ENCODE data around the gene LATS2.

The LATS2 gene

GRCh38 chr13:21015284-21015683 is 46.1 kb downstream of the LATS2 start:
- no peak for DNase-seq (ENCODE audit: low read depth)

DNA sequence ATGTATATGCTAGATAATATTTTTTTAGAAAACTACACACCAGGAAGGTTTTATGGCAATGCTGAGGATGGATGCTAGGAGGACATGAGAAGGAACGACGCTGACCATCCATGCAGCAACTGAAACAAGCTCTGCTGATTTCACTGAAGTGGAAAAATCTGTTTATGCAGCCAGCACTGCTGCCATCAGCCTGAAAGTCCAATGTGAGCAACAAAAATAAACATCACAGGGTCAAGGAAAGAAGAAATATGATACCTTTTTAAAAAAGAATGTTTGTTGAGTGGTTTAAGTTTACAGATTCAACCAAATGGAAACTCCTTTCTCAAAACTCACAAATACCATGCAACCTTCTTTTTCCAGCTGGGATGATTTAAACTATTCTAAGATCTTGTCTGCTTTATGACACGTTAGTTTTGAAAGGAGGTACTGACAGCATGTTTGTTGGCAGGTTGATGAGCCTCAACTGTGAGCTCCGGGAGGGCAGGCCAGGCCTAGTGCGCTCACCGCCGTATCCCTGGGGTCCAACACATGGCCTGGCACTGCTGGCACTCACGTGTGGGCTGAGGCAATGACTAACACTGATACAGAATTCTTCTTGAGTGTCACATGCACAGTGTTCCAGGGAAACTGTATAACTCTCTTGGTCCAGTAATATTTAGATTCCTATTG is 46.8 kb downstream of the LATS2 start:
- DNase-seq (ENCODE audit: low read depth) = no peak

DNA sequence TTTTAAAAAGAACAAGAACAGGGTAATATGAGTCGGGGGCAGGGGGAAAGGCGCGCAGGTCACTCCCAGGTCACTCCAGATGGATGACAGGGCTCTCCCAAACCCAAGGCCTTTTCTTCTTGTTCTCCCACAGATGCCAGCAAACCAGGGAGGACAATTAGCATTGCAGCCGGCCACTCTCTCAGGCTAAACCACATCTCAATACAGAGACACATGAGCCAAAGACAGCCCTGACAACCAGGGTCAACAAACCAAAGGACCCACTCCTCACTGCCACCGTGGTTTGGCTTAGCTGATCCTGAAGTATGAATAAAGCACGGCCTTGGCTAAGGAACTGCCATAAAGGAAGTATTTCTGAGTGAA is 47.3 kb downstream of the LATS2 start:
- DNase-seq (ENCODE audit: low read depth) = no peak

- DNase-seq (ENCODE audit: low read depth) = no peak
Measured at GRCh38 chr13:21013682-21014038, 47.7 kb downstream of the LATS2 start.

GRCh38 chr13:21012841-21013681 is 48.3 kb downstream of the LATS2 start:
- no peak for DNase-seq (ENCODE audit: low read depth)

GRCh38 chr13:21012211-21012610 is 49.2 kb downstream of the LATS2 start:
- DNase-seq (ENCODE audit: low read depth) = no peak

DNA sequence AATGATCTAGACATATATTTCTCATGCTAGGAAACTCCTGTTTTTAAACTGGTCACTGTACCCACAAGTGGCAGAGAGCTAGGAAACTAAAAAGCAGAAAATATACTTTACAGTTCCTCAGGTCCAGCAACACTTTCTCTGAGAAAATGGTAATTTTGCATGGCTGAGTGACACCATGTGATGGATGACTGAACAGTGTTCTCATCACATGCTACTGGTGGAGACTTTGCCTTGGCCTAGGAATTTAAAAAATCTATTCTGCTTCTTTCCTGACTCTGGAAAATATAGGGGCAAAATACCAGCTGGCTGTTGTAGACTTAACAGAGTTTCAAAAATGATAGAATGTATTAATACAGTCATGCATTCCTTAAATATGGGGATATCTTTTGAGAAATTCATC is 50.0 kb downstream of the LATS2 start:
- no peak for DNase-seq (ENCODE audit: low read depth)

GRCh38 chr13:21010621-21011020 is 50.8 kb downstream of the LATS2 start:
- DNase-seq (ENCODE audit: low read depth) = no peak

GRCh38 chr13:21009036-21009435 is 52.4 kb downstream of the LATS2 start:
- DNase-seq (ENCODE audit: low read depth) = no peak

DNA sequence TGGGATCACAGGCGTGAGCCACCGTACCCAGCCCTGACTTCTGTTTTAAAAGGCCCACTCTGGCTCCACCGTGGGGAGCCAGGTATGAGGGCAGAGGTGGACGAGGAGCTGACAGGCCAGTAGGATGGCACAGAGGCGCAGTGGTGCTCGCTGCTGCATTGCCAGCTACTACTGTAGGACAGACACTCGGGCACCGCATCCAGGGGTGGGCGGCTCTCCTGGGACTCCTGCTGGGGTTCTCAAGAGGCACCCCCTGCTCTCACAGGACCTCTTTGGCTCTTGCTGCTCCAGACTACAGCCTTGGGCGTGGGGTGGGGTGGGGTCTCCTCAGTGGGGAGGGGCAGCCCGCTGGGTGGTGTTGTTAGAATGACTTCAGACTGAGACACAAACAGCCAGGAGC is 53.4 kb downstream of the LATS2 start:
- DNase-seq (ENCODE audit: low read depth) = no peak

- DNase-seq (ENCODE audit: low read depth) = no peak
Measured at GRCh38 chr13:21006141-21007005, 55.0 kb downstream of the LATS2 start.

GRCh38 chr13:21005193-21005592 is 56.2 kb downstream of the LATS2 start:
- no peak for DNase-seq (ENCODE audit: low read depth)

DNA sequence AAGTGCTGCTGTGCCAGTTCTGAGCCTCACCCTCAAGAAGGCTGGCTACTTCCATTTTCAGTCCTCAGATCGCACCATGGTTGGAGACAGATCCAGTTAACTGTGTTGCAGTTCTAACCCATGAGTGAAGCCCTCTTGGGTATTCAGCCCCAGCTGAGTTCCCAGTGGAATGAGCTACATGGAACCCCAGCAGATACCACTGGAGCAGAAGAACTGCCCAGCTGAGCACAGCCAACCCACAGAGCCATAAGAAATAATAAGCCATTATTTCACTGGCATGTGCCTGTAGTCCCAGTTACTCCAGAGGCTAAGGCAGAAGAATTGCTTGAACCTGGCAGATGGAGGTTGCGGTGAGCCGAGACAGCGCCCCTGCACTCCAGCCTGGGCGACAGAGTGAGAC is 59.9 kb downstream of the LATS2 start:
- DNase-seq (ENCODE audit: low read depth) = no peak

- no peak for DNase-seq (ENCODE audit: low read depth)
Measured at GRCh38 chr13:21000647-21001046, 60.7 kb downstream of the LATS2 start.

DNA sequence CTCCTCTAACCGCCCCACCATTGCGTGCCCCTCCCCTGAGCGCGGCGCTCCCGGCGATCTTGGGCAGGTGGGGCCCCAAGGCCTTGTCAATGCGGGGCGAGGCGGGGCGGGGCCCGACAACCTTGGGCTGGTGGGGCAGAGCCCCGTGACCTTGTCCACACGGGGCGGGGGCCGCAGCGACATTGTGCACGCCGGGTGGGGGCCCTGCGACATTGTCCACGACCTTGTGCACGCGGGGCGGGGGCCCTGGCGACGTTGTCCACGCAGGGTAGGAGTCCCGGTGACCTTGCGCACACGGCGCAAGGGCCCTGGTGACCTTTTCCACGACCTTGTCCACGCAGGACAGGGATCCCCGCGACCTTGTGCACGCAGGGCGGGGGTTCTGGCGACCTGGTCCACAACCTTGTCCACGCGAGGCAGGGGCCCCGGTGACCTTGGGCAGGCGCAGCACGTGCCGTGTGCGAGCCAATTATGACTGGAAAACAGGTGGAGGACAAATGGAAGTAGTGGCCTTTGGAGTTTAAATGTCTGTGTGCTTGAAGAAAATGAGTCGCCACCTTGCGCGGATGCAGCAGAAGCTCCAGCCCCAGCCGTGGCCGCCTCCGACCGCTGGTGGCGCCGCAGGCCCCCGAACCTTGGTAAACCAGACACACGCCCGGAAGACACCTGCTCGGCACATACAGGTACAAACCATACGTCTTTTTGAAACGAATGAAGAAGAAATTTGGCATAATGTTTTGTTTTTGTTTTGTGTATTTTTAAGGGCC is 62.6 kb downstream of the LATS2 start:
- no peak for DNase-seq (ENCODE audit: low read depth)

DNA sequence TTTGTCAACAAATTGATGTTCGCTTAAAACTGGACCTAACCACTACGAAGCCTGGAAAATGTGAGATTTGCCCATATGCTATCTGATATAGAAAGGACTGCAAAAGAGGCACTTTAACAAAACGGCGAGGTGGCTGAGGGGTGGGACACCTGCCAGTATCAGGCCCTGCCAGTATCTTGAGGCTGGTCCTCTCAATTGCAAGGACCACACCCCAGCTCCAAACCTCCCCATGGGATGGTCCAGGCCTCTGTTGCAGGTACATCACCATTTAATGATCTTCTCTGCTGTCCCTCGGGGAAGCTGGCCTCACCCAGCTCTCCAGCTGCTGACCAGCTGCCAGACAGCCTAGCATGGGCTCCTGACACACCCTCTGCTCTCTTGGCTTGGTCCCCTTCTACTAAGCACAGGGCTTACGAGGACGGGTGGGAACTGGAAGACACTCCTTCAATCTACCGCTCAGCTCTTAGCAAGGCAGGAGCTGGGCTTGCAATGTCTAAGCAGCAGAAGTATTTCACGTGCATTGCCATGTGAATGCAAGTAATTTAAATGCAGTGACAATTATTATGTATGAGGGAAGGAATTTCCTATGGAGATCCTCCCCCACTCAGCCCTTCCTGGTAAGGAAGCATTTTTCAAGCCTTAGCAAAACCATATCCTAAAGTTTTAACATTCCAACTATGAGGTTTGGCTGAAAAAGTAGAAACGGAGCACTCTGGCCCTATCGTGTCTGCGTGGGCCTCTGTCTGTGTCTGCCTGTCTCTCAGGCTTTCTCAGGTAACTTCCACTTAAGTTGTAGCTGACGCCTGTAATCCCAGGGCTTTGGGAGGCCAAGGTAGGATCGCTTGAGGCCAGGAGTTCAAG is 63.9 kb downstream of the LATS2 start:
- no peak for DNase-seq (ENCODE audit: low read depth)

- DNase-seq (ENCODE audit: low read depth) = no peak
Measured at GRCh38 chr13:20995245-20995838, 66.0 kb downstream of the LATS2 start.

- no peak for DNase-seq (ENCODE audit: low read depth)
Measured at GRCh38 chr13:20994441-20994821, 67.0 kb downstream of the LATS2 start.

DNA sequence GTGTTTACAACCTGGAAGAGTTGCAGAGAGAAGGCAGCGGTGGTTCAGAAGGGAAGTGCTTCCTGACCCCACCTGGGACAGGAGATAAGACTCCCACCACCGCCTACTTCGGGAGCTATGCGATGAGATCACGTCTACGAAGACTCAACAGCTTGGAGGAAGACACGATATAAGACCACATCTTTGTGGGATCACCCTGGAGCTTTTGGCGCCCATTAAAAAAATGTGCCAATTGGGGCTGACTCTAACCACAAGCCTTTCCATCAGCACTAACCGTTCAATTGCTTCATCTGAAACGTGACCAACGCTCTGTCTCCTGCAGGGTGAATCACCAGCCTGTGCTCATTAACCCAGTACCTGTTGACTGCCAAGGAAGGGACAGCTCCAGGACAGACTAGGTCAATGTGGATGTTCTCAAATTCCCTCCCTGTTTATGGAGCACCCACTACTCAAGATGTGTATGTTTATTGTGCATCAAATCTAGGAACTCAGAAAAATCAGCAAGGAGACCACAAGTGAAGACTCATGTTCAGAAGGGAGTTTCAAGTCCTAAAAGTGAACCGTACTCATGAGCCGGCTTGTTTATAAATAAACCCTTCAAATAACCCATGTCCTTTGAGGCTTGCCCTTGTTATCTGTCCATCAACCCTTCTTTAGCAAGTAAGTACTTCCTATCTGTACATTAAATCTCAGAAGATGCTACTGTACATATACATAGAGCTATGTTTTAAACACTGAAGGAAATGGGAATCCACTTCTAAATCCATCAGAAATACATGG is 67.5 kb downstream of the LATS2 start:
- DNase-seq (ENCODE audit: low read depth) = no peak

DNA sequence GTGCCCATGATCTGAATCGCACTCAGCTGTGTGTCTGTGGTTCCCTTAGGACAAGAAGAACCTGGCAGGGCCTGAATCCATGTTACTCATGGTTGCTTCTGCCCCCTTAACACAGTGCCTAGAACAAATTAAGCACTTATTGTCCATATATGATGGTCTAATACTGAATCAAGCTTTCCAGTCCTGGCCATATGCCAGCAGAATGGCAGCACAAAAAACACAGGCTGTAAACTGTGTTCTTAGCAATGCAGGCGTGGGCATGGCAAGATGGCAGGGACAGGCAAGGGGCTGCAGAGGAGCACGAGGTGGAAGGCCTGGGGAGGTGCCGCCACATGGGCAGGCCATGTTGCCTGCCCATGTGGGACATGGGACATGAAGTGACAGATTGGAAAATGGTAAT is 68.2 kb downstream of the LATS2 start:
- no peak for DNase-seq (ENCODE audit: low read depth)

Data from stimulated activated CD8-positive, alpha-beta memory T cell treated with anti-CD3 and anti-CD28 coated beads, Interleukin-12 subunit alpha, Interleukin-12 subunit beta, amount 100 ng/mL, for 4 hours (primary cell).